Measurements from ENCODE around the gene INPP5B. TPM values are rescaled to one million over a fixed set of nuclear protein-coding genes. Genes with fewer than 3 reads are reported as not detected.
"Not testable (repeated sequence)": the region's sequence is repeated elsewhere in the genome, so short reads cannot be mapped to it uniquely, and the experiment has no call there.

INPP5B gene
- total RNA-seq, 1 experiment from 2014 or later, result 47.0 TPM

DNA sequence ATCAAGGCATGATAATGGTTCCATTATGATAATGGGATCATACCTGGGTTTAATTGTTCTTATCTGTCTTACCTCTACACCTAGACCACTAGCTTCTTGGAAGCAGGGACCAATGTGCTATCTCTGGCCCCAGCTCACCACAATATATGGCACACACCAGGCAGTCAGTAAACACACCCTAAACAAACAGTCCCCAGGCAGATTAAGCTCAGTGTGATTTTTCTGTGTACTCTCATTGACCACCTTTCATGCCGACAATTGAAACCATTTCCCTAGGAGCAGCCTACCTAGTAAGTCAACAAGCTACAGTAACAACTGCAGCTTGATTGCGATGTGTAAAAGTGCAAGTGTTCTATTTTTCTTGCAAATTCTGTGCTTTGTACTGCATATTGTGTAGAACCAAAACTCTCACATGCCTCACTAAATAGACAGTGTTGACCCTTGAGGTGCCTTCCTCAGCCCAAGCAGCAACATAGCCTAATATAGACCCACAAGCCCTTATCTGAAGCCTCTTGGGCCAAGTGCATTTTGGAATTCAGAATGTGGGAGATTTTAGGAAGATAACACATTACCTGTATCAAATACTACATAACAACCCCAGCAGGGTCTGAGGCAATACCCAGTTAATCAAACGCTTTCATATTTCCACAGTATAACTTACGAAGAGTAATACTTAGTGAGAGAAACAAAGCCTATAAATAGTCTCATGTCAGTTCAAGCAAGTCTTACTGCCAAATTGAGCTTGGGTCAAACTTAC is 32.0 kb downstream of the INPP5B start:
- Histone ChIP-seq H3K9me3 (ENCODE audit: low read length) (peaks cover 11% of the 10 kb centered on the region), H3K27me3 (ENCODE audit: low read length) (no peaks in the 10 kb centered on the region), H3K27ac (ENCODE audit: low read length) (no peak overlapping the region), H3K36me3 (ENCODE audit: insufficient read depth, low read length) (peaks cover 20% of the 10 kb centered on the region; the same call in 1 of the 2 replicates), H2AFZ (ENCODE audit: low read length) (no peak overlapping the region), H3K4me2 (ENCODE audit: low read depth, low read length, poor library complexity, severe bottlenecking) (no peak overlapping the region), H4K20me1 (ENCODE audit: insufficient read depth, low read depth, low read length) (no peaks in the 10 kb centered on the region), H3K79me2 (ENCODE audit: low read length) (peaks cover 71% of the 10 kb centered on the region), H3K9ac (ENCODE audit: low read length) (no peak overlapping the region), H3K4me3 (ENCODE audit: low read length) (no peak overlapping the region), H3K4me1 (ENCODE audit: low read length) (peaks cover 12% of the 10 kb centered on the region), H3K9me2 (replicated peaks; ENCODE audit: insufficient read depth, low read length) (no peaks in the 10 kb centered on the region)
- DNase-seq, result no peak

GRCh38 chr1:37911478-37911877 is 35.4 kb downstream of the INPP5B start:
- peaks cover 24% of the 10 kb centered on the region; the same call in 1 of the 2 replicates for H3K36me3 ChIP-seq (ENCODE audit: insufficient read depth, low read length)
- H2AFZ ChIP-seq (ENCODE audit: low read length); H3K27ac ChIP-seq (ENCODE audit: low read length); H3K9me2 ChIP-seq (replicated peaks; ENCODE audit: insufficient read depth, low read length); H4K20me1 ChIP-seq (ENCODE audit: insufficient read depth, low read depth, low read length); H3K4me3 ChIP-seq (ENCODE audit: low read length); H3K9ac ChIP-seq (ENCODE audit: low read length); H3K4me2 ChIP-seq (ENCODE audit: low read depth, low read length, poor library complexity, severe bottlenecking); H3K27me3 ChIP-seq (ENCODE audit: low read length); DNase-seq; H3K4me1 ChIP-seq (ENCODE audit: low read length): not testable (repeated sequence)
- peaks cover 16% of the 10 kb centered on the region for H3K9me3 ChIP-seq (ENCODE audit: low read length)
- peaks cover 58% of the 10 kb centered on the region for H3K79me2 ChIP-seq (ENCODE audit: low read length)

DNA sequence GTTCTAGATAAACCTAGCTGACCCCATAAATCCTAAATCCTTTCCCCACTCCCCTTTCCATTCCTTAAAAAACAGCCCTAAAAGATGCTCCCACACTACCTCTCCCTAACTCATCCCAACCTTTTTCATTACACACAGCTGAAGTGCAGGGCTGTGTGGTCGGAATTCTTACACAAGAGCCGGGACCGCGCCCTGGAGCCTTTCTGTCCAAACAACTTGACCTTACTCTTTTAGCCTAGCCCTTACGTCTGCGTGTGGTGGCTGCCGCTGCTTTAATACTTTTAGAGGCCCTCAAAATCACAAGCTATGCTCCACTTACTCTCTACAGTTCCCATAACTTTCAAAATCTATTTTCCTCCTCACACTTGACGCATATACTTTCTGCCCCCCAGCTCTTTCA is 36.0 kb downstream of the INPP5B start:
- H3K4me1 ChIP-seq (ENCODE audit: low read length); H3K4me2 ChIP-seq (ENCODE audit: low read depth, low read length, poor library complexity, severe bottlenecking); H3K27ac ChIP-seq (ENCODE audit: low read length); DNase-seq; H3K9me2 ChIP-seq (replicated peaks; ENCODE audit: insufficient read depth, low read length); H3K9ac ChIP-seq (ENCODE audit: low read length); H4K20me1 ChIP-seq (ENCODE audit: insufficient read depth, low read depth, low read length); H2AFZ ChIP-seq (ENCODE audit: low read length); H3K27me3 ChIP-seq (ENCODE audit: low read length); H3K4me3 ChIP-seq (ENCODE audit: low read length): not testable (repeated sequence)
- peaks cover 29% of the 10 kb centered on the region for H3K36me3 ChIP-seq (ENCODE audit: insufficient read depth, low read length)
- peaks cover 62% of the 10 kb centered on the region for H3K79me2 ChIP-seq (ENCODE audit: low read length)
- peaks cover 20% of the 10 kb centered on the region for H3K9me3 ChIP-seq (ENCODE audit: low read length)

DNA sequence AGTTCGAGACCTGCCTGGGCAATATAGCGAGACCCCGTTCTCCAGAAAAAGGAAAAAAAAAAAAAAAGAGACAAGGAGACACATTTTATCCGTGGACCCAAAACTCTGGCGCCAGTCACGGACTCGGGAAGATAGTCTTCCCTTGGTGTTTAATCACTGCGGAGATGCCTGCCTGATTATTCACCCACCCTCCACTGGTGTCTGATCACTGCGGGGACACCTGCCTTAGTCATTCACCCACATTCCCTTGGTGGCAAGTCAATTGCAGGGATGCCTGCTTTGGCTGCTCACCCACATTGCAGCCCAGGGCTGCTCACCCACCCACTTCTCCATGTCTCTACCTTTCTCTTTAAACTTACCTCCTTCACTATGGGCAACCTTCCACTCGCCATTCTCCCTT is 38.3 kb downstream of the INPP5B start:
- not testable (repeated sequence) for H4K20me1 ChIP-seq (ENCODE audit: insufficient read depth, low read depth, low read length); H3K4me1 ChIP-seq (ENCODE audit: low read length); H3K9ac ChIP-seq (ENCODE audit: low read length); H2AFZ ChIP-seq (ENCODE audit: low read length); H3K4me2 ChIP-seq (ENCODE audit: low read depth, low read length, poor library complexity, severe bottlenecking); H3K27me3 ChIP-seq (ENCODE audit: low read length); H3K27ac ChIP-seq (ENCODE audit: low read length); H3K9me2 ChIP-seq (replicated peaks; ENCODE audit: insufficient read depth, low read length); H3K4me3 ChIP-seq (ENCODE audit: low read length); DNase-seq
- Histone ChIP-seq H3K9me3 (ENCODE audit: low read length) (peaks cover 19% of the 10 kb centered on the region), H3K36me3 (ENCODE audit: insufficient read depth, low read length) (peaks cover 25% of the 10 kb centered on the region), H3K79me2 (ENCODE audit: low read length) (peaks cover 55% of the 10 kb centered on the region)

DNA sequence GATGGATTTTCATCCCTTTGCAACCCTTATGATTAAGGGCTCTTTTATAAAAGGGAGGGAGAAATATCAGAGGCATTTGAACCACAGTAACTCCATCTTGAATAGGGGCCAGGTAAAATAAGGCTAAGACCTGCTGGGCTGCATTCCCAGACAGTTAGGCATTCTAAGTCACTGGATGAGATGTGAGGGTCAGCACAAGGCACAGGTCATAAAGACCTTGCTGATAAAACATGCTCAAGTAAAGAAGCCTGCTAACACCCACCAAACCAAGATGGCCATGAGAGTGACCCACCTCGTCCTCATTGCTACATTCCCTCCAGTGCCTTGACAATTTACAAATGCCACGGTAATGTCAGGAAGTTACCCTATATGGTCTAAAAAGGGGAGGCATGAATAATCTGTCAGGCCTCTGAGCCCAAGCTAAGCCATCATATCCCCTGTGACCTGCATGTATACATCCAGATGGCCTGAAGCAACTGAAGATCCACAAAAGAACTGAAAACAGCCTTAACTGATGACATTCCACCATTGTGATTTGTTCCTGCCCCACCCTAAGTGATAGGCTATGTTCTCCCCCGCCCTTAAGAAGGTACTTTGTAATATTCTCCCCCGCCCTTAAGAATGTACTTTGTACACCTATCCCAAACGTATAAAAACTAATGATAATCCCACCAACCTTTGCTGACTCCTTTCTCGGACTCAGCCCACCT is 39.3 kb downstream of the INPP5B start:
- H3K36me3 ChIP-seq (ENCODE audit: insufficient read depth, low read length), result peaks cover 25% of the 10 kb centered on the region
- not testable (repeated sequence) for H3K27ac ChIP-seq (ENCODE audit: low read length); H3K4me2 ChIP-seq (ENCODE audit: low read depth, low read length, poor library complexity, severe bottlenecking); H4K20me1 ChIP-seq (ENCODE audit: insufficient read depth, low read depth, low read length); H3K4me3 ChIP-seq (ENCODE audit: low read length); H2AFZ ChIP-seq (ENCODE audit: low read length); DNase-seq; H3K9ac ChIP-seq (ENCODE audit: low read length); H3K27me3 ChIP-seq (ENCODE audit: low read length); H3K4me1 ChIP-seq (ENCODE audit: low read length); H3K9me2 ChIP-seq (replicated peaks; ENCODE audit: insufficient read depth, low read length)
- peaks cover 60% of the 10 kb centered on the region for H3K79me2 ChIP-seq (ENCODE audit: low read length)
- peaks cover 19% of the 10 kb centered on the region for H3K9me3 ChIP-seq (ENCODE audit: low read length)

- H2AFZ ChIP-seq (ENCODE audit: low read length); H3K27me3 ChIP-seq (ENCODE audit: low read length); H3K4me3 ChIP-seq (ENCODE audit: low read length); H3K9me2 ChIP-seq (replicated peaks; ENCODE audit: insufficient read depth, low read length); H3K27ac ChIP-seq (ENCODE audit: low read length); DNase-seq; H3K4me1 ChIP-seq (ENCODE audit: low read length); H4K20me1 ChIP-seq (ENCODE audit: insufficient read depth, low read depth, low read length); H3K4me2 ChIP-seq (ENCODE audit: low read depth, low read length, poor library complexity, severe bottlenecking); H3K9ac ChIP-seq (ENCODE audit: low read length): not testable (repeated sequence)
- H3K36me3 ChIP-seq (ENCODE audit: insufficient read depth, low read length), result peaks cover 18% of the 10 kb centered on the region
- peaks cover 11% of the 10 kb centered on the region for H3K9me3 ChIP-seq (ENCODE audit: low read length)
- H3K79me2 ChIP-seq (ENCODE audit: low read length), result peaks cover 56% of the 10 kb centered on the region
Measured at GRCh38 chr1:37906591-37906990, 40.3 kb downstream of the INPP5B start.

GRCh38 chr1:37905727-37906126 is 41.1 kb downstream of the INPP5B start:
- DNase-seq, result no peak

DNA sequence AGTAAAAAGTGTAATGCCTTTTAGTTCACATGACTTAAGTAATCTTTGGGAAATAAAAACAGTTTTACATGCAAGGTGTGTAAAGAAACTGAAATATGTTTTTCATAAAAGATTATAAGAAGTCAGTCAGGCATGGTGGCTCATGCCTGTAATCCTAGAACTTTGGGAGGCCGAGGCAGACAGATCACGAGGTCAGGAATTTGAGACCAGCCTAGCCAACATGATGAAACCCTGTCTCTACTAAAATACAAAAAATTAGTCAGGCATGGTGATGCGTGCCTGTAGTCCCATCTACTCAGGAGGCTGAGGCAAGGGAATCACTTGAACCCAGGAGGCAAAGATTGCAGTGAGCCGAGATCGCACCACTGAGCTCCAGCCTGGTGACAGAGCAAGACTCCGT is 42.9 kb downstream of the INPP5B start:
- not testable (repeated sequence) for H3K4me2 ChIP-seq (ENCODE audit: low read depth, low read length, poor library complexity, severe bottlenecking); H3K4me1 ChIP-seq (ENCODE audit: low read length); H3K9me2 ChIP-seq (replicated peaks; ENCODE audit: insufficient read depth, low read length); DNase-seq; H2AFZ ChIP-seq (ENCODE audit: low read length); H4K20me1 ChIP-seq (ENCODE audit: insufficient read depth, low read depth, low read length); H3K4me3 ChIP-seq (ENCODE audit: low read length); H3K9ac ChIP-seq (ENCODE audit: low read length); H3K27me3 ChIP-seq (ENCODE audit: low read length); H3K27ac ChIP-seq (ENCODE audit: low read length)
- peaks cover 11% of the 10 kb centered on the region for H3K9me3 ChIP-seq (ENCODE audit: low read length)
- H3K79me2 ChIP-seq (ENCODE audit: low read length), result peaks cover 57% of the 10 kb centered on the region
- H3K36me3 ChIP-seq (ENCODE audit: insufficient read depth, low read length), result peaks cover 15% of the 10 kb centered on the region

More at GRCh38 chr1:37905727-37906126, 41.1 kb downstream of the INPP5B start:
- H4K20me1 ChIP-seq (ENCODE audit: insufficient read depth, low read depth, low read length), result no peaks in the 10 kb centered on the region
- H3K9me3 ChIP-seq (ENCODE audit: low read length), result peaks cover 11% of the 10 kb centered on the region
- no peak overlapping the region for H3K4me3 ChIP-seq (ENCODE audit: low read length)
- no peaks in the 10 kb centered on the region for H3K27me3 ChIP-seq (ENCODE audit: low read length)
- H3K4me2 ChIP-seq (ENCODE audit: low read depth, low read length, poor library complexity, severe bottlenecking), result no peak overlapping the region
- no peaks in the 10 kb centered on the region for H3K9me2 ChIP-seq (replicated peaks; ENCODE audit: insufficient read depth, low read length)
- no peaks in the 10 kb centered on the region for H3K4me1 ChIP-seq (ENCODE audit: low read length)
- H2AFZ ChIP-seq (ENCODE audit: low read length), result no peak overlapping the region
- H3K9ac ChIP-seq (ENCODE audit: low read length), result no peak overlapping the region
- H3K36me3 ChIP-seq (ENCODE audit: insufficient read depth, low read length), result peaks cover 15% of the 10 kb centered on the region
- no peak overlapping the region for H3K27ac ChIP-seq (ENCODE audit: low read length)
- H3K79me2 ChIP-seq (ENCODE audit: low read length), result peaks cover 57% of the 10 kb centered on the region
